ENCODE data around the gene SCN8A. TPM values are rescaled to one million over a fixed set of nuclear protein-coding genes. Genes with fewer than 3 reads are reported as not detected.

The SCN8A gene
- total RNA-seq, 1 donor from 2014 or later, result 2.7 TPM

GRCh38 chr12:51771008-51771407 is 180.0 kb downstream of the SCN8A start:
- H3K36me3 Mint-ChIP-seq, result peaks cover 4% of the 10 kb centered on the region
- H3K4me1 Mint-ChIP-seq, result no peaks in the 10 kb centered on the region
- peaks cover 6% of the 10 kb centered on the region for H3K9me3 Mint-ChIP-seq
- no peaks in the 10 kb centered on the region for H3K27me3 Mint-ChIP-seq (ENCODE audit: low read depth)
- H3K4me3 Mint-ChIP-seq, result no peak overlapping the region
- DNase-seq (ENCODE audit: low spot score in 2 of 2, unreplicated experiment in 2 of 2), result no peak
- TF ChIP-seq, protein P1, sequence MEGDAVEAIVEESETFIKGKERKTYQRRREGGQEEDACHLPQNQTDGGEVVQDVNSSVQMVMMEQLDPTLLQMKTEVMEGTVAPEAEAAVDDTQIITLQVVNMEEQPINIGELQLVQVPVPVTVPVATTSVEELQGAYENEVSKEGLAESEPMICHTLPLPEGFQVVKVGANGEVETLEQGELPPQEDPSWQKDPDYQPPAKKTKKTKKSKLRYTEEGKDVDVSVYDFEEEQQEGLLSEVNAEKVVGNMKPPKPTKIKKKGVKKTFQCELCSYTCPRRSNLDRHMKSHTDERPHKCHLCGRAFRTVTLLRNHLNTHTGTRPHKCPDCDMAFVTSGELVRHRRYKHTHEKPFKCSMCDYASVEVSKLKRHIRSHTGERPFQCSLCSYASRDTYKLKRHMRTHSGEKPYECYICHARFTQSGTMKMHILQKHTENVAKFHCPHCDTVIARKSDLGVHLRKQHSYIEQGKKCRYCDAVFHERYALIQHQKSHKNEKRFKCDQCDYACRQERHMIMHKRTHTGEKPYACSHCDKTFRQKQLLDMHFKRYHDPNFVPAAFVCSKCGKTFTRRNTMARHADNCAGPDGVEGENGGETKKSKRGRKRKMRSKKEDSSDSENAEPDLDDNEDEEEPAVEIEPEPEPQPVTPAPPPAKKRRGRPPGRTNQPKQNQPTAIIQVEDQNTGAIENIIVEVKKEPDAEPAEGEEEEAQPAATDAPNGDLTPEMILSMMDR (IDR thresholded peaks at IDR 0.05; ENCODE audit: unreplicated experiment), result no peak
- no peak overlapping the region for H3K27ac Mint-ChIP-seq

DNA sequence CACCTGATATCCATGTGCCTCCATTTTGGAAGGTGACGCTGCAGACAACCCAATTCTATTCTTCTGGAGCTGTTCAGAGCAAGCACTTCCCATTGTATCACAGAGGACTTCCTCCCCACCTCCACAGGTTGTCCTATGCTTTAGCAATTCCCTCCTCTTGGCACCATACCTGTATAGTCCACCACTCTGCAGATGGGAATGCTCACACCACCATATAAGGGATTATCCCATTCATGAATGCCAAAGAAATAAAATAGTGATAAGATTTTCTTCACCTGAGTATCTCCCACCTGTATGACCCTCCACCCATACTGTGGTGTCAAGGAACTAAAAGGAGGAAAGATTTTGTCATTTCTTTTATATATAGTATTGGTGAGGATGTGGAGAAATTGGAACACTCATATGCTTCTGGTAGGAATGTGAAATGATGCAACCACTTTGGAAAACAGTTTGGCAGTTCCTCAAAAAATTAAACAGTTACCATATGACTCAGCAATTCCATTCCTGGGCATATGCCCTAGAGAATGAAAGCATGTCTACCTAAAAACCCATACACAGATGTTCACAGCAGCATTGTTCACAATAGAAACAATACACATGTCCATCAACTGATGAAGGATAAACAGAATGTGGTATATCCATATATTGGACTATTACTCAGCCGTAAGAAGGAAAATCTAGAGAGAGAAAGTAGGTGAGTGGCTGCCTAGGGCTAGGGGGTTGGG is 182.3 kb downstream of the SCN8A start:
- Mint-ChIP-seq H3K4me3 (no peak overlapping the region), H3K4me1 (no peaks in the 10 kb centered on the region), H3K27me3 (ENCODE audit: low read depth) (no peaks in the 10 kb centered on the region), H3K9me3 (peaks cover 6% of the 10 kb centered on the region), H3K36me3 (peaks cover 4% of the 10 kb centered on the region), H3K27ac (no peak overlapping the region)
- no peak for DNase-seq (ENCODE audit: low spot score in 2 of 2, unreplicated experiment in 2 of 2)
- TF ChIP-seq, protein P1 (IDR thresholded peaks at IDR 0.05; ENCODE audit: unreplicated experiment), result no peak

DNA sequence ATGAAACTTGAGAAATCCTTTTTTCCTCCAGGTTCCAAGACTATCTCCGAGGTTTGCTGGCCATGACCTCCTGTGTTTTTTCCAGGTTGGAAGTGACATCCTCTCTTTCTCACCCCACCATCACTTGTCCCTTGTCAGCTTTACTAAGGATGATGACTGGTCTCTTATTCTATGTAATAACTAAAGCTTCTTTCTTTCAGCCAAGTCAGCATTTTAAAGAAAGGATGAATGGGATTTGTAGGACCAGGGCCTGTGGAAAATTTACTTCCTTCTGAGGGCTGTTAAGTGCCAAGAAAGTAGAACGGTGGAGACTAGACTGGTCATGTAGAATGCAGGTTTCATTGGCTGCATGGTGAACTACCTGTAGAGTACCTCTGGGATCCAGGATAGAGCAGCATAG is 183.9 kb downstream of the SCN8A start:
- Mint-ChIP-seq H3K36me3 (peaks cover 4% of the 10 kb centered on the region), H3K4me1 (no peaks in the 10 kb centered on the region), H3K27ac (no peak overlapping the region), H3K27me3 (ENCODE audit: low read depth) (no peaks in the 10 kb centered on the region), H3K4me3 (no peak overlapping the region), H3K9me3 (peaks cover 6% of the 10 kb centered on the region)
- TF ChIP-seq, protein P1 (IDR thresholded peaks at IDR 0.05; ENCODE audit: unreplicated experiment), result no peak
- no peak for DNase-seq (ENCODE audit: low spot score in 2 of 2, unreplicated experiment in 2 of 2)

GRCh38 chr12:51777457-51777856 is 186.4 kb downstream of the SCN8A start:
- no peak overlapping the region for H3K27ac Mint-ChIP-seq
- TF ChIP-seq, protein P1 (IDR thresholded peaks at IDR 0.05; ENCODE audit: unreplicated experiment), result no peak
- DNase-seq (ENCODE audit: low spot score in 2 of 2, unreplicated experiment in 2 of 2), result no peak
- no peak overlapping the region for H3K4me3 Mint-ChIP-seq
- H3K27me3 Mint-ChIP-seq (ENCODE audit: low read depth), result no peaks in the 10 kb centered on the region
- peaks cover 4% of the 10 kb centered on the region for H3K36me3 Mint-ChIP-seq
- H3K4me1 Mint-ChIP-seq, result no peaks in the 10 kb centered on the region
- peaks cover 6% of the 10 kb centered on the region for H3K9me3 Mint-ChIP-seq

GRCh38 chr12:51777973-51778372 is 186.9 kb downstream of the SCN8A start:
- Mint-ChIP-seq H3K4me3 (no peak overlapping the region), H3K27ac (no peak overlapping the region), H3K27me3 (ENCODE audit: low read depth) (no peaks in the 10 kb centered on the region), H3K36me3 (peaks cover 4% of the 10 kb centered on the region), H3K9me3 (peaks cover 6% of the 10 kb centered on the region), H3K4me1 (no peaks in the 10 kb centered on the region)
- TF ChIP-seq, protein P1 (IDR thresholded peaks at IDR 0.05; ENCODE audit: unreplicated experiment), result no peak
- no peak for DNase-seq (ENCODE audit: low spot score in 2 of 2, unreplicated experiment in 2 of 2)
